HCT116 (cell line): Measurements from ENCODE around the gene AP5Z1. TPM values are rescaled to one million over a fixed set of nuclear protein-coding genes. Genes with fewer than 3 reads are reported as not detected.

Experiments
- ATAC-seq: fragments of 200-7000 bp; cut with Tn5 transposase; 2 replicates; pipeline ENCODE4 v1.9.1; 2020; ENCODE audit warnings: mild to moderate bottlenecking, moderate library complexity
- BruUV-seq: library from RNA; stranded (reverse); fragments of 400-500 nt; replicated peaks from 2 replicates; lab custom pipeline; 2021; lab: Mats Ljungman, UMichigan
- CTCF ChIA-PET: fragments of 300-600 bp; sonication (Branson Sonifier 250); formaldehyde crosslinking; loops from one replicate; lab custom pipeline; 2021; ENCODE audit warnings: antibody characterized with exemption; lab: Charles Lee
- POLR2A ChIA-PET: fragments of 300-600, 350-600 bp; sonication (Branson Sonifier 250); formaldehyde crosslinking; loops from one replicate; lab custom pipeline; 2021; ENCODE audit warnings: antibody characterized with exemption; lab: Charles Lee
- RAD21 ChIA-PET, 2 experiments: fragments of 300-600 bp; sonication (Branson Sonifier 250); formaldehyde crosslinking; loops; one replicate each; lab custom pipeline; 2023; ENCODE audit warnings: low total read pairs in 2 of 2; ENCODE audit not compliant: uncharacterized antibody in 2 of 2, unreplicated experiment in 2 of 2, low non-redundant PET in 1 of 2; lab: Charles Lee
- DNase-seq: peaks from one replicate; pipeline ENCODE4 v3.0.0-alpha.2; 2010; ENCODE audit warnings: low read depth, low spot score
- H2AFZ ChIP-seq: fragments of 200-600 bp; shearing (Covaris generic), sonication (generic); 2 replicates; pipeline ENCODE4 v1.6.1; 2017; ENCODE audit warnings: low read depth, mixed run types, mixed read lengths, antibody characterized with exemption, low read length; ENCODE audit not compliant: poor library complexity, severe bottlenecking
- H3K27ac ChIP-seq: 2 replicates; pipeline ENCODE4 v1.5.1; 2012; ENCODE audit warnings: low read depth, low read length
- H3K27me3 ChIP-seq: fragments of 200-600 bp; sonication (generic); 2 replicates; pipeline ENCODE4 v1.6.1; 2016; ENCODE audit warnings: mixed run types, low read length, mixed read lengths; ENCODE audit not compliant: insufficient read depth
- H3K36me3 ChIP-seq, 2 experiments: fragments of 200-500 bp in 1 of 2; fragments of 200-600 bp in 1 of 2; sonication (Bioruptor generic) in 1 of 2; sonication (generic) in 1 of 2; 2 replicates each; pipeline versions ENCODE4 v1.5.1 to v1.6.1; 2014 to 2016; ENCODE audit warnings: low read length in 2 of 2, inconsistent platforms in 1 of 2, mixed read lengths in 1 of 2, mixed run types in 1 of 2; ENCODE audit not compliant: insufficient read depth in 2 of 2, control insufficient read depth in 1 of 2
- H3K4me1 ChIP-seq, 2 experiments: fragments of 200-600 bp in 1 of 2; sonication (generic) in 1 of 2; 2 replicates each; pipeline versions ENCODE4 v1.5.1 to v1.6.1; 2012 to 2017; ENCODE audit warnings: low read length in 2 of 2, inconsistent platforms in 1 of 2, mild to moderate bottlenecking in 1 of 2, mixed read lengths in 1 of 2, mixed run types in 1 of 2, moderate library complexity in 1 of 2; ENCODE audit not compliant: insufficient read depth in 2 of 2, control insufficient read depth in 1 of 2
- H3K4me2 ChIP-seq: fragments of 200-600 bp; sonication (generic); 2 replicates; pipeline ENCODE4 v1.6.1; 2017; ENCODE audit warnings: mixed run types, low read length, mixed read lengths
- H3K4me3 ChIP-seq, 2 experiments: fragments of 200-600 bp in 1 of 2; sonication (generic) in 1 of 2; replicated peaks in 1 of 2; 2 replicates each; pipeline ENCODE4 v1.5.1; 2011 to 2016; ENCODE audit warnings: low read length in 2 of 2, control low read depth in 1 of 2, low read depth in 1 of 2, mild to moderate bottlenecking in 1 of 2, mixed read lengths in 1 of 2, mixed run types in 1 of 2
- H3K79me2 ChIP-seq: fragments of 200-600 bp; sonication (generic); 2 replicates; pipeline ENCODE4 v1.6.1; 2017; ENCODE audit warnings: mild to moderate bottlenecking, mixed run types, low read length, moderate library complexity, mixed read lengths; ENCODE audit not compliant: insufficient read depth
- H3K9ac ChIP-seq: fragments of 200-600 bp; sonication (generic); 2 replicates; pipeline ENCODE4 v1.6.1; 2016; ENCODE audit warnings: low read length, mixed read lengths
- H3K9me2 ChIP-seq: fragments of 200-600 bp; sonication (generic), shearing (Covaris generic); 2 replicates; pipeline ENCODE4 v1.6.1; 2017; ENCODE audit warnings: mixed run types, mild to moderate bottlenecking, moderate library complexity; ENCODE audit not compliant: insufficient read depth
- H3K9me3 ChIP-seq, 2 experiments: fragments of 200-500 bp in 1 of 2; fragments of 200-600 bp in 1 of 2; sonication (Bioruptor generic) in 1 of 2; sonication (generic) in 1 of 2; 2 replicates each; pipeline ENCODE4 v1.6.1; 2014 to 2017; ENCODE audit warnings: low read length in 2 of 2, mixed read lengths in 2 of 2, inconsistent platforms in 1 of 2, low read depth in 1 of 2, mild to moderate bottlenecking in 1 of 2, mixed run types in 1 of 2, moderate library complexity in 1 of 2; ENCODE audit not compliant: control insufficient read depth in 1 of 2, insufficient read depth in 1 of 2
- H4K20me1 ChIP-seq: fragments of 200-600 bp; sonication (generic), shearing (Covaris generic); 2 replicates; pipeline ENCODE4 v1.6.1; 2017; ENCODE audit warnings: mixed run types, mild to moderate bottlenecking, moderate library complexity; ENCODE audit not compliant: insufficient read depth
- ATF3 ChIP-seq: IDR thresholded peaks from 2 replicates; pipeline ENCODE4 v1.6.1; 2012
- CBX3 ChIP-seq: IDR thresholded peaks from 2 replicates; pipeline ENCODE4 v1.6.1; 2012; ENCODE audit warnings: low read depth
- CTCF ChIP-seq, 3 experiments: fragments of 200-600 bp in 1 of 3; sonication (generic) in 1 of 3; IDR thresholded peaks in 2 of 3; conservative IDR thresholded peaks in 1 of 3; 2 replicates each; pipeline ENCODE4 v1.5.1; 2012 to 2017; ENCODE audit warnings: low read depth in 2 of 3, low read length in 2 of 3, antibody characterized with exemption in 1 of 3, borderline replicate concordance in 1 of 3, control low read depth in 1 of 3, mild to moderate bottlenecking in 1 of 3, mixed read lengths in 1 of 3, mixed run types in 1 of 3, moderate library complexity in 1 of 3; ENCODE audit not compliant: insufficient read depth in 1 of 3
- EZH2 ChIP-seq: fragments of 200-600 bp; sonication (generic); IDR thresholded peaks from 2 replicates; pipeline ENCODE4 v1.6.1; 2017; ENCODE audit warnings: antibody characterized with exemption, mixed run types
- FOSL1 ChIP-seq: IDR thresholded peaks from 2 replicates; pipeline ENCODE4 v1.6.1; 2012; ENCODE audit warnings: low read depth
- JUND ChIP-seq: IDR thresholded peaks from 2 replicates; pipeline ENCODE4 v1.6.1; 2012
- MAX ChIP-seq: IDR thresholded peaks from 2 replicates; pipeline ENCODE4 v1.6.1; 2012
- RAD21 ChIP-seq: IDR thresholded peaks from 2 replicates; pipeline ENCODE4 v1.6.1; 2012; ENCODE audit warnings: low read depth, mild to moderate bottlenecking
- REST ChIP-seq: IDR thresholded peaks from 2 replicates; pipeline ENCODE4 v1.6.1; 2012; ENCODE audit warnings: low read depth
- SIN3A ChIP-seq: IDR thresholded peaks from 2 replicates; pipeline ENCODE4 v1.6.1; 2012; ENCODE audit warnings: low read depth
- SP1 ChIP-seq: IDR thresholded peaks from 2 replicates; pipeline ENCODE4 v1.6.1; 2012; ENCODE audit warnings: low read depth
- SRF ChIP-seq: IDR thresholded peaks from 2 replicates; pipeline ENCODE4 v1.6.1; 2012; ENCODE audit warnings: low read depth
- ZBTB33 ChIP-seq: IDR thresholded peaks from 2 replicates; pipeline ENCODE4 v1.6.1; 2011; ENCODE audit warnings: mild to moderate bottlenecking, low read length, moderate library complexity; ENCODE audit not compliant: insufficient replicate concordance; ENCODE audit errors: extremely low read depth
- intact Hi-C: fragments of 100-400 bp; cut with micrococcal nuclease; formaldehyde crosslinking; loops from 2 replicates; pipeline ENCODE4 v1.10.0; 2022
- total RNA-seq: library from RNA; stranded (reverse); gene quantifications from one replicate; pipeline ENCODE4 v1.2.1, GENCODE V29; 2021; ENCODE audit not compliant: unreplicated experiment

AP5Z1 gene
- total RNA-seq, 1 experiment from 2014 or later = 23.2 TPM

- no peaks in the 10 kb centered on the region for H3K9me3 ChIP-seq
- no peaks in the 10 kb centered on the region for H4K20me1 ChIP-seq
- no peak overlapping the region for H3K27ac ChIP-seq
- intact Hi-C loops = no loop called here
- CTCF ChIA-PET = no interaction called here
- H3K79me2 ChIP-seq = peaks cover under 1% of the 10 kb centered on the region; the same call in 1 of the 2 replicates
- POLR2A ChIA-PET = no interaction called here
- DNase-seq = no peak
- H3K36me3 ChIP-seq = peaks cover 45 to 57% of the 10 kb centered on the region in 2 experiments
- H3K27me3 ChIP-seq = no peaks in the 10 kb centered on the region
- no TSS peak for BruUV-seq
- no peak overlapping the region for H3K4me3 ChIP-seq
- RAD21 ChIA-PET = interaction anchor here in 1 of 2 experiments (0.6 kb wide), 1 partner anchor 394 kb away, joined by 7 read pairs; no protein-coding TSS in a partner anchor
- no peaks in the 10 kb centered on the region for H3K9me2 ChIP-seq
- H3K9ac ChIP-seq = no peak overlapping the region
- no peaks in the 10 kb centered on the region for H3K4me1 ChIP-seq
- H3K4me2 ChIP-seq = no peak overlapping the region
- H2AFZ ChIP-seq = no peak overlapping the region
- TF ChIP-seq EZH2 = no peak
- no peak for TF ChIP-seq SP1
- no peak for TF ChIP-seq RAD21
- no peak for ATAC-seq
Measured at GRCh38 chr7:4759211-4759610, 16.2 kb upstream of the AP5Z1 start.

- no peaks in the 10 kb centered on the region for H3K9me3 ChIP-seq
- H3K27me3 ChIP-seq = no peaks in the 10 kb centered on the region
- no peak for ATAC-seq
- intact Hi-C loops = no loop called here
- H3K27ac ChIP-seq = no peak overlapping the region
- H3K9me2 ChIP-seq = no peaks in the 10 kb centered on the region
- CTCF ChIA-PET = no interaction called here
- H3K79me2 ChIP-seq = no peaks in the 10 kb centered on the region
- no peak for DNase-seq
- no peak overlapping the region for H2AFZ ChIP-seq
- RAD21 ChIA-PET = no interaction called here
- no peak overlapping the region for H3K4me2 ChIP-seq
- no TSS peak for BruUV-seq
- H3K4me3 ChIP-seq = no peak overlapping the region
- no peaks in the 10 kb centered on the region for H3K4me1 ChIP-seq
- POLR2A ChIA-PET = no interaction called here
- no peak overlapping the region for H3K9ac ChIP-seq
- H3K36me3 ChIP-seq = peaks cover 38 to 41% of the 10 kb centered on the region in 2 experiments; a peak in 3 of 4 replicates
- no peaks in the 10 kb centered on the region for H4K20me1 ChIP-seq
- TF ChIP-seq REST (no peak), FOSL1 (no peak), CBX3 (no peak), CTCF (IDR thresholded peaks at IDR 0.05 in 2 of 3, conservative IDR thresholded peaks at IDR 0.05 in 1 of 3; ENCODE audit: borderline replicate concordance in 1 of 3, insufficient read depth in 1 of 3, low read depth in 2 of 3, low read length in 2 of 3) (no peak), MAX (no peak), SRF (no peak), SP1 (no peak), ZBTB33 (no peak), JUND (no peak), ATF3 (no peak), SIN3A (no peak)
Measured at GRCh38 chr7:4760952-4761351, 14.5 kb upstream of the AP5Z1 start.
